Measurements from ENCODE around the gene CHCHD6.
A peak's percentile ranks its signal among the peaks of the same experiment; 100 is the strongest.

The CHCHD6 gene

DNA sequence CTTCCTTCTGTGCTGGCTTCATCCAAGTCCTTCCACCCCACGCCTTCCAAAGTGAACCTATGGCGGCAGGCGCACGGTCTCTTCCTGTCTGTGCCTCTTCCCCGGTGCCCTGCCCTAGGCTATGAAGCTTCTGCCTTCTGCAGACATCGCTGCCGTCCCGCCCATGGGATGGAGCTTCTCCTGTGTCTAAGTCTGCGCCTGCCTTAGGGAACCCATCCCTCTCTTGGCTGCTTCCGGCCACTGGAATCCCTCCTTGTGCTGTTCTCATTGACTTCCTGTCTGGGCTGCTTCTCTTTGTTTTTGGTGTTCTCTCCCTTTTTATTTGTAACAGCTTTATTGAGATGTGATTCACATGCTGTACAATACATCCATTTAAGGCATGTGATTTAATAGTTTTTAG lies 17.2 kb downstream of the CHCHD6 start:
- no peak for DNase-seq (ENCODE audit: low spot score)
- TF ChIP-seq, protein P1, sequence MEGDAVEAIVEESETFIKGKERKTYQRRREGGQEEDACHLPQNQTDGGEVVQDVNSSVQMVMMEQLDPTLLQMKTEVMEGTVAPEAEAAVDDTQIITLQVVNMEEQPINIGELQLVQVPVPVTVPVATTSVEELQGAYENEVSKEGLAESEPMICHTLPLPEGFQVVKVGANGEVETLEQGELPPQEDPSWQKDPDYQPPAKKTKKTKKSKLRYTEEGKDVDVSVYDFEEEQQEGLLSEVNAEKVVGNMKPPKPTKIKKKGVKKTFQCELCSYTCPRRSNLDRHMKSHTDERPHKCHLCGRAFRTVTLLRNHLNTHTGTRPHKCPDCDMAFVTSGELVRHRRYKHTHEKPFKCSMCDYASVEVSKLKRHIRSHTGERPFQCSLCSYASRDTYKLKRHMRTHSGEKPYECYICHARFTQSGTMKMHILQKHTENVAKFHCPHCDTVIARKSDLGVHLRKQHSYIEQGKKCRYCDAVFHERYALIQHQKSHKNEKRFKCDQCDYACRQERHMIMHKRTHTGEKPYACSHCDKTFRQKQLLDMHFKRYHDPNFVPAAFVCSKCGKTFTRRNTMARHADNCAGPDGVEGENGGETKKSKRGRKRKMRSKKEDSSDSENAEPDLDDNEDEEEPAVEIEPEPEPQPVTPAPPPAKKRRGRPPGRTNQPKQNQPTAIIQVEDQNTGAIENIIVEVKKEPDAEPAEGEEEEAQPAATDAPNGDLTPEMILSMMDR (IDR thresholded peaks at IDR 0.05; ENCODE audit: extremely low read depth, missing control alignments), result no peak

GRCh38 chr3:126723237-126723636 lies 19.2 kb downstream of the CHCHD6 start:
- TF ChIP-seq, protein P1 (IDR thresholded peaks at IDR 0.05; ENCODE audit: extremely low read depth, missing control alignments), result no peak
- DNase-seq (ENCODE audit: low spot score), result no peak

DNA sequence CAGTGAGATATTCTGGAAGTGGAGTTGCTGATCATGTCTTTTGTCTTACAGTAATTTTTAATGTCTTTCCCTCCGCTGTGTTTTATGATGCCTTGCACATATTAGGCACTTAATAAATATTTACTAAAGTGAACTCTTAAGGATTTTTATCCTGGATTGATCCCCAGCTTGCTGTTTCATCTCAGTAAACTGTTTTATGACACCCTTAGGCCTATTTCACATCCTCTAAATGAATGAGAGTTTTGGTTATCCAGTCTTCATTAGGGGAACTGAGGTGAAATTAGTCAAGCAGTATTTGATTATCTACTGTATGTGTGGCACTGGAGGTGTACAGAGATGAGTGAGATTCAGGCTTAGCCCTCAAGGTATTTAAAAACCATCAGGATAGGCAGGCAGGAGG lies 19.8 kb downstream of the CHCHD6 start:
- TF ChIP-seq, protein P1 (IDR thresholded peaks at IDR 0.05; ENCODE audit: extremely low read depth, missing control alignments), result no peak

DNA sequence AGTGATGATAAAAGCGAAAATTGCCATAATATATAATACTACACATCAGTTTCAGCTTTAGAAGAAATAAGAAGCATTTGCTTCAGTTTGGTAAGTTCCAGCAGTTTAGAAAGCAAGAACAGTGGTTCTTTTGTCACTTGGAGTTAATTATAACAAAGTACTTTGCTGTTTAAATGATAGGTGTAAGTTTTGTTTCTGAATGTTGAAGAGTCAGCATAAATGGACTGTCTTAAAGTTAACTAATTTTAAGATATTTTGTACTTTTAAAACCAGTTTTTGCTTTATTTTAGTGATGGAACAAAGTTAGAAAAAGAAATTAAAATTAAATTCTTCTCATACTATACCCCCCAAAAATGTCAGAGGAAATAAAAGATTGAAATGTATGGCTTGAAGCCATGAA lies 24.6 kb downstream of the CHCHD6 start:
- DNase-seq (ENCODE audit: low spot score), result no peak
- TF ChIP-seq, protein P1 (IDR thresholded peaks at IDR 0.05; ENCODE audit: extremely low read depth, missing control alignments), result no peak

More for the DNA sequence above, 19.8 kb downstream of the CHCHD6 start:
- DNase-seq (ENCODE audit: low spot score), result no peak

GRCh38 chr3:126730376-126730775 lies 26.3 kb downstream of the CHCHD6 start:
- TF ChIP-seq, protein P1 (IDR thresholded peaks at IDR 0.05; ENCODE audit: extremely low read depth, missing control alignments), result no peak
- DNase-seq (ENCODE audit: low spot score), result no peak

DNA sequence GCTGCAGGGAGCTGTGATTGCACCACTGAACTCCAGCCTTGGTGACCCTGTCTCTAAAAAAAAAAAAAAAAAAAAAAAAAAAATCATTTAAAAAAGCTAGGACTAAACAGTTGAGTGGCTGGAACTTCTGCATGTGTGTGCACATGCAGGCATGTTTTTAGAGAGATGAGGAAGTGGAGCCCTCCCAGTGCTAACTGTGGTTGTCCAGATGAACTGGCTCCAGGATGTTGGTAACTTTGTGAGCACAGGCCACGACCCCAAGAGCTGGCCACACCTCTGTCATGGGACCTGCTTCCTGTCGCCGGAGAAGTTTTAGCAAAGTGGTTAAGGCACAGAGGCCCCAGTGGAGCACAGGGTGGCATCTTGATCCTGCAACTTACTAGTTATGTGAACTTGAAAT lies 27.0 kb downstream of the CHCHD6 start:
- TF ChIP-seq, protein P1 (IDR thresholded peaks at IDR 0.05; ENCODE audit: extremely low read depth, missing control alignments), result no peak

GRCh38 chr3:126732281-126733060 lies 28.4 kb downstream of the CHCHD6 start:
- DNase-seq (ENCODE audit: low spot score), result no peak
- TF ChIP-seq, protein P1 (IDR thresholded peaks at IDR 0.05; ENCODE audit: extremely low read depth, missing control alignments), result no peak

More for the DNA sequence above, 27.0 kb downstream of the CHCHD6 start:
- DNase-seq (ENCODE audit: low spot score), result peak; percentile 21

Data from GM20000 (cell line).